H1 (cell line): ENCODE data around the gene ACACA. TPM values are rescaled to one million over a fixed set of nuclear protein-coding genes. Genes with fewer than 3 reads are reported as not detected.

Experiments
- CTCF ChIA-PET: fragments of 300-600 bp; sonication (Branson Sonifier 250); formaldehyde crosslinking; loops from one replicate; lab custom pipeline; 2021; ENCODE audit not compliant: partially characterized antibody; lab: Charles Lee
- POLR2A ChIA-PET: fragments of 300-600 bp; sonication (Branson Sonifier 250); formaldehyde crosslinking; loops from one replicate; lab custom pipeline; 2021; ENCODE audit warnings: inconsistent platforms; ENCODE audit not compliant: partially characterized antibody; lab: Charles Lee
- DNase-seq, 2 experiments: peaks; one replicate each; pipeline versions ENCODE4 v3.0.0 to v3.0.0-alpha.2; 2010 to 2022; ENCODE audit warnings: low spot score in 2 of 2, low read depth in 1 of 2, mixed read lengths in 1 of 2
- FAIRE-seq: peaks from 2 replicates; lab custom pipeline; 2011; peaks lifted over from hg19 to GRCh38; lab: Jason Lieb, UNC
- H2AFZ ChIP-seq: 2 replicates; pipeline ENCODE4 v1.8.1; 2012; ENCODE audit warnings: low read length, inconsistent platforms
- H2AK5ac ChIP-seq: 2 replicates; pipeline ENCODE4 v1.6.1; 2013; ENCODE audit warnings: low read depth, low read length
- H2BK120ac ChIP-seq: replicated peaks from 2 replicates; pipeline ENCODE3; 2013; ENCODE audit warnings: low read depth, low read length, inconsistent platforms
- H2BK12ac ChIP-seq: 2 replicates; pipeline ENCODE4 v1.6.1; 2013; ENCODE audit warnings: low read depth, low read length
- H2BK15ac ChIP-seq: 2 replicates; pipeline ENCODE4 v1.6.1; 2013; ENCODE audit warnings: low read length
- H2BK20ac ChIP-seq: 2 replicates; pipeline ENCODE4 v1.6.1; 2013; ENCODE audit warnings: low read length
- H2BK5ac ChIP-seq: 2 replicates; pipeline ENCODE4 v1.6.1; 2013; ENCODE audit warnings: low read depth, low read length
- H3K14ac ChIP-seq: 2 replicates; pipeline ENCODE4 v1.6.1; 2013; ENCODE audit warnings: inconsistent platforms; ENCODE audit not compliant: insufficient read length
- H3K18ac ChIP-seq: 2 replicates; pipeline ENCODE4 v1.6.1; 2013; ENCODE audit warnings: low read length; ENCODE audit errors: extremely low read depth
- H3K23ac ChIP-seq: 2 replicates; pipeline ENCODE4 v1.6.1; 2013; ENCODE audit warnings: inconsistent platforms; ENCODE audit not compliant: insufficient read length
- H3K23me2 ChIP-seq: 2 replicates; pipeline ENCODE4 v1.6.1; 2013; ENCODE audit warnings: low read depth, low read length
- H3K27ac ChIP-seq: 2 replicates; pipeline ENCODE4 v1.6.1; 2011; ENCODE audit warnings: low read depth, low read length, inconsistent platforms
- H3K27me3 ChIP-seq, 4 experiments: replicated peaks in 1 of 4; 1 replicate in 1 of 4; 2 replicates in 3 of 4; pipeline versions ENCODE4 v1.6.1 to v1.8.1; 2011 to 2013; ENCODE audit warnings: low read length in 3 of 4, mild to moderate bottlenecking in 3 of 4, inconsistent platforms in 2 of 4, mixed read lengths in 2 of 4, moderate library complexity in 1 of 4; ENCODE audit not compliant: control insufficient read depth in 3 of 4, insufficient read depth in 3 of 4; ENCODE audit errors: extremely low read depth in 1 of 4
- H3K36me3 ChIP-seq, 4 experiments: 2 replicates each; pipeline versions ENCODE4 v1.6.1 to v1.8.1; 2011 to 2013; ENCODE audit warnings: mild to moderate bottlenecking in 4 of 4, low read length in 3 of 4, moderate library complexity in 2 of 4, control low read depth in 1 of 4, inconsistent platforms in 1 of 4; ENCODE audit not compliant: insufficient read depth in 4 of 4, control insufficient read depth in 2 of 4
- H3K4ac ChIP-seq: replicated peaks from 2 replicates; pipeline ENCODE3; 2013; ENCODE audit warnings: low read length, low read depth, mixed read lengths, inconsistent platforms; ENCODE audit not compliant: insufficient read length
- H3K4me1 ChIP-seq, 4 experiments: replicated peaks in 1 of 4; 1 replicate in 1 of 4; 2 replicates in 3 of 4; pipeline versions ENCODE4 v1.6.1 to v1.8.1; 2011 to 2013; ENCODE audit warnings: low read length in 3 of 4, inconsistent platforms in 2 of 4, mixed read lengths in 1 of 4; ENCODE audit not compliant: insufficient read depth in 4 of 4, control insufficient read depth in 3 of 4
- H3K4me2 ChIP-seq, 2 experiments: 2 replicates each; pipeline versions ENCODE4 v1.6.1 to v1.8.1; 2011 to 2013; ENCODE audit warnings: low read depth in 2 of 2, low read length in 2 of 2, control low read depth in 1 of 2, inconsistent platforms in 1 of 2, mild to moderate bottlenecking in 1 of 2; ENCODE audit not compliant: insufficient read depth in 1 of 2
- H3K4me3 ChIP-seq, 4 experiments: fragments of 200-600, 300-600 bp in 1 of 4; sonication (generic), shearing (Covaris generic), sonication (Bioruptor Twin) in 1 of 4; 2 replicates each; pipeline versions ENCODE4 v1.5.1 to v1.8.1; 2011 to 2016; ENCODE audit warnings: low read length in 4 of 4, low read depth in 3 of 4, control low read depth in 2 of 4, inconsistent platforms in 2 of 4, mild to moderate bottlenecking in 2 of 4, mixed read lengths in 1 of 4, moderate library complexity in 1 of 4; ENCODE audit not compliant: insufficient read depth in 2 of 4; ENCODE audit errors: extremely low read depth in 1 of 4
- H3K56ac ChIP-seq: replicated peaks from 2 replicates; pipeline ENCODE3; 2013; ENCODE audit warnings: low read depth, mild to moderate bottlenecking, mixed read lengths, low read length, inconsistent platforms; ENCODE audit not compliant: insufficient read length
- H3K79me1 ChIP-seq: 2 replicates; pipeline ENCODE4 v1.6.1; 2013; ENCODE audit warnings: low read depth, low read length, control low read depth
- H3K79me2 ChIP-seq, 2 experiments: 2 replicates each; pipeline versions ENCODE4 v1.6.1 to v1.8.1; 2012 to 2013; ENCODE audit warnings: low read length in 2 of 2, mild to moderate bottlenecking in 2 of 2, inconsistent platforms in 1 of 2; ENCODE audit not compliant: insufficient read depth in 2 of 2, control insufficient read depth in 1 of 2
- H3K9ac ChIP-seq, 4 experiments: replicated peaks in 1 of 4; 1 replicate in 1 of 4; 2 replicates in 3 of 4; pipeline versions ENCODE4 v1.6.1 to v1.8.1; 2011 to 2013; ENCODE audit warnings: low read depth in 3 of 4, low read length in 3 of 4, control low read depth in 2 of 4, mild to moderate bottlenecking in 2 of 4, moderate library complexity in 2 of 4, inconsistent platforms in 1 of 4; ENCODE audit errors: extremely low read depth in 1 of 4
- H3K9me3 ChIP-seq, 2 experiments: 2 replicates each; pipeline versions ENCODE4 v1.6.1 to v1.8.1; 2012 to 2013; ENCODE audit warnings: mild to moderate bottlenecking in 2 of 2, moderate library complexity in 2 of 2, control low read depth in 1 of 2, inconsistent platforms in 1 of 2, low read depth in 1 of 2, low read length in 1 of 2, mixed read lengths in 1 of 2; ENCODE audit not compliant: insufficient read depth in 2 of 2
- H4K20me1 ChIP-seq, 2 experiments: replicated peaks in 1 of 2; 2 replicates each; pipeline versions ENCODE3 to v1.8.1; 2011 to 2013; ENCODE audit warnings: inconsistent platforms in 2 of 2, low read length in 2 of 2, mild to moderate bottlenecking in 1 of 2; ENCODE audit not compliant: insufficient read depth in 2 of 2, control insufficient read depth in 1 of 2
- H4K5ac ChIP-seq: 2 replicates; pipeline ENCODE4 v1.6.1; 2013; ENCODE audit warnings: low read length, low read depth, mixed read lengths, inconsistent platforms; ENCODE audit not compliant: insufficient read length
- H4K8ac ChIP-seq: 2 replicates; pipeline ENCODE4 v1.8.0; 2013; ENCODE audit warnings: mild to moderate bottlenecking, moderate library complexity, low read length, inconsistent platforms; ENCODE audit not compliant: insufficient read depth; ENCODE audit errors: extremely low read depth
- H4K91ac ChIP-seq: replicated peaks from 2 replicates; pipeline ENCODE3; 2013; ENCODE audit warnings: low read length, mixed read lengths, inconsistent platforms; ENCODE audit not compliant: insufficient read length
- ASH2L ChIP-seq: fragments of 200-600, 300-600 bp; sonication (generic); IDR thresholded peaks from one replicate; pipeline ENCODE4 v1.7.1; 2017; ENCODE audit warnings: low read length
- CEBPB ChIP-seq: IDR thresholded peaks from 2 replicates; pipeline ENCODE4 v1.6.1; 2012; ENCODE audit warnings: low read depth, low read length
- CHD2 ChIP-seq: IDR thresholded peaks from 2 replicates; pipeline ENCODE4 v1.6.1; 2012; ENCODE audit warnings: low read length, improper control_type of control experiment
- FOSL1 ChIP-seq: IDR thresholded peaks from 2 replicates; pipeline ENCODE4 v1.6.1; 2011; ENCODE audit warnings: mild to moderate bottlenecking, low read depth, low read length, moderate library complexity; ENCODE audit not compliant: insufficient read depth
- HDAC6 ChIP-seq: IDR thresholded peaks from one replicate; pipeline ENCODE4 v1.7.1; 2012; ENCODE audit warnings: low read depth, mild to moderate bottlenecking, inconsistent platforms, low read length, moderate library complexity
- KDM1A ChIP-seq: fragments of 200-600, 300-600 bp; sonication (generic); IDR thresholded peaks from 2 replicates; pipeline ENCODE4 v1.7.1; 2016; ENCODE audit warnings: mild to moderate bottlenecking, low read length, borderline replicate concordance
- POLR2A ChIP-seq, 2 experiments: IDR thresholded peaks; 1 replicate in 1 of 2; 2 replicates in 1 of 2; pipeline ENCODE4 v1.6.1; 2011; ENCODE audit warnings: low read depth in 2 of 2, low read length in 2 of 2, mild to moderate bottlenecking in 2 of 2; ENCODE audit errors: control extremely low read depth in 1 of 2
- polyA plus RNA-seq, 7 experiments: library from polyadenylated mRNA; depleted of rRNA in 3 of 7; stranded (reverse) in 5 of 7; unstranded in 2 of 7; fragments of >200 nt in 5 of 7; fragments of 200-250 nt in 2 of 7; gene quantifications; 1 replicate in 5 of 7; 2 replicates in 1 of 7; 4 replicates in 1 of 7; pipeline versions ENCODE4 v1.2.1 to v1.2.3, GENCODE V29; 2011 to 2013; ENCODE audit warnings: missing spikeins in 2 of 7, mixed read lengths in 2 of 7
- total RNA-seq: library from RNA; stranded (reverse); fragmentation: NEBNext Ultra II Directional; extraction: Animal tissue kit (Norgen Biotek cat#: 25700); gene quantifications from 2 replicates; pipeline ENCODE4 v1.2.1, GENCODE V29; 2021
- TF ChIP-seq, protein P1 (sequence below): IDR thresholded peaks from 2 replicates; pipeline ENCODE4 v1.6.1; 2012; ENCODE audit warnings: inconsistent platforms
- TF ChIP-seq, protein P2 (sequence below): IDR thresholded peaks from 2 replicates; pipeline ENCODE4 v1.6.1; 2012; ENCODE audit warnings: inconsistent platforms

Gene ACACA
- total and polyA plus RNA-seq, 2 of the 8 experiments (the other 6 are each of a cell fraction or from before 2014, with no cell fraction given), result 74.0 to 160 TPM

DNA sequence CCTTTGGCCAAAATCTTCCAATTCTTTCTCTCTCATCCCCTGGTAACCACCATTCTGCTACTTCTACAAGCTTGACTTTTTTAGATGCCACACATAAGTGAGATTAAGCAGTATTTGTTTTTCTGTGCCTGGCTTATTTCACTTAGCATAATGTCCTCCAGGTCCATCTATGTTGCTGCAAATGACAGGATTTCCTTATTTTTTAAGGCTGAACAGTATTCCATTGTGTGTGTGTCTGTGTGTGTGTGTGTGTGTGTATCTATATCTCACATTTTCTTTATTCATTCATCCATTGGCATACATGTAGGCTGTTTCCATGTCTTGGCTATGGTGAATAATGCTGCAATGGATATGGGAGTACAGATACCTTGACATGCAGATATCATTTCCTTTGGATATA, 6.1 kb downstream of the ACACA start:
- H3K27ac ChIP-seq, result no peak overlapping the region
- TF ChIP-seq HDAC6, result no peak
- no peak for TF ChIP-seq POLR2A (IDR thresholded peaks at IDR 0.05; ENCODE audit: control extremely low read depth in 1 of 2, low read depth in 2 of 2, low read length in 2 of 2)
- TF ChIP-seq ASH2L, result no peak
- TF ChIP-seq FOSL1, result no peak
- TF ChIP-seq, protein P1, sequence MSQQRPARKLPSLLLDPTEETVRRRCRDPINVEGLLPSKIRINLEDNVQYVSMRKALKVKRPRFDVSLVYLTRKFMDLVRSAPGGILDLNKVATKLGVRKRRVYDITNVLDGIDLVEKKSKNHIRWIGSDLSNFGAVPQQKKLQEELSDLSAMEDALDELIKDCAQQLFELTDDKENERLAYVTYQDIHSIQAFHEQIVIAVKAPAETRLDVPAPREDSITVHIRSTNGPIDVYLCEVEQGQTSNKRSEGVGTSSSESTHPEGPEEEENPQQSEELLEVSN, result no peak
- no peak for TF ChIP-seq KDM1A
- TF ChIP-seq CHD2, result no peak
- TF ChIP-seq CEBPB, result no peak
- TF ChIP-seq, protein P2, sequence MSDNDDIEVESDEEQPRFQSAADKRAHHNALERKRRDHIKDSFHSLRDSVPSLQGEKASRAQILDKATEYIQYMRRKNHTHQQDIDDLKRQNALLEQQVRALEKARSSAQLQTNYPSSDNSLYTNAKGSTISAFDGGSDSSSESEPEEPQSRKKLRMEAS, result no peak
- H3K23me2 ChIP-seq, result no peaks in the 10 kb centered on the region
- no peak overlapping the region for H2BK20ac ChIP-seq
- H2BK12ac ChIP-seq, result no peak overlapping the region
- H3K14ac ChIP-seq, result no peak overlapping the region
- H2BK15ac ChIP-seq, result no peak overlapping the region
- no peak overlapping the region for H3K56ac ChIP-seq
- H2AK5ac ChIP-seq, result no peak overlapping the region
- POLR2A ChIA-PET, result interaction anchor here (0.7 to 1.9 kb wide), 2 partner anchors 11 to 41 kb away, joined by 3 to 5 read pairs; no protein-coding TSS in a partner anchor
- no peaks in the 10 kb centered on the region for H4K20me1 ChIP-seq
- H3K79me1 ChIP-seq, result no peaks in the 10 kb centered on the region; the same call in 1 of the 2 replicates
- no peak overlapping the region for H3K4me2 ChIP-seq
- CTCF ChIA-PET, result interaction anchor here (1.3 to 1.6 kb wide), 2 partner anchors 13 to 27 kb away, joined by 4 to 6 read pairs; no protein-coding TSS in a partner anchor
- H2AFZ ChIP-seq, result no peak overlapping the region
- H3K23ac ChIP-seq, result no peak overlapping the region
- no peak overlapping the region for H3K4me3 ChIP-seq
- no peak overlapping the region for H4K5ac ChIP-seq
- DNase-seq (no peak), FAIRE-seq (no peak)
- H2BK120ac ChIP-seq, result no peak overlapping the region
- no peaks in the 10 kb centered on the region for H3K27me3 ChIP-seq
- H3K4ac ChIP-seq, result no peak overlapping the region
- H3K4me1 ChIP-seq, result 0 out of 7 replicates have a peak, but pooled peaks cover 0 to 2% (median 0%) of the 10 kb centered on the region in 4 experiments
- H3K36me3 ChIP-seq, result no peaks in the 10 kb centered on the region
- H3K9ac ChIP-seq, result no peak overlapping the region
- no peaks in the 10 kb centered on the region; a peak in 1 of 4 replicates for H3K79me2 ChIP-seq
- no peaks in the 10 kb centered on the region for H3K9me3 ChIP-seq
- H2BK5ac ChIP-seq, result no peak overlapping the region
- H3K18ac ChIP-seq, result no peak overlapping the region
- no peak overlapping the region for H4K91ac ChIP-seq
- no peak overlapping the region for H4K8ac ChIP-seq
